Vagina (tissue), 2 donors: ENCODE measurements around the gene DET1. TPM values are rescaled to one million over a fixed set of nuclear protein-coding genes. Genes with fewer than 3 reads are reported as not detected.

Experiments
- DNase-seq, 2 donors: peaks; one replicate each; pipeline ENCODE4 v3.0.0-alpha.2; 2017; ENCODE audit errors: extremely low spot score in 2 of 2
- H3K27ac ChIP-seq: fragments of 200-600 bp; sonication (generic); one replicate; pipeline ENCODE4 v1.5.1; 2019
- H3K27me3 ChIP-seq: fragments of 200-600 bp; sonication (generic); one replicate; pipeline ENCODE4 v1.5.1; 2019
- H3K36me3 ChIP-seq, 2 donors: fragments of 200-600 bp; sonication (generic); one replicate each; pipeline ENCODE4 v1.5.1; 2017 to 2019
- H3K4me1 ChIP-seq: fragments of 200-600 bp; sonication (generic); one replicate; pipeline ENCODE4 v1.5.1; 2019
- H3K4me3 ChIP-seq, 2 donors: fragments of 200-600 bp; sonication (generic); 1 replicate in 1 of 2; 2 replicates in 1 of 2; pipeline ENCODE4 v1.5.1; 2016 to 2019
- H3K9me3 ChIP-seq: fragments of 200-600 bp; sonication (generic); one replicate; pipeline ENCODE4 v1.5.1; 2019
- POLR2A ChIP-seq, 2 donors: fragments of 450-650 bp; IDR thresholded peaks; one replicate each; pipeline ENCODE4 v1.6.1; 2017; ENCODE audit warnings: antibody characterized with exemption in 2 of 2, mild to moderate bottlenecking in 2 of 2, moderate library complexity in 2 of 2
- POLR2AphosphoS5 ChIP-seq, 2 donors: sonication (generic); formaldehyde crosslinking; IDR thresholded peaks; one replicate each; pipeline ENCODE4 v1.9.0; 2017; ENCODE audit warnings: antibody characterized with exemption in 2 of 2, mild to moderate bottlenecking in 2 of 2, low read depth in 1 of 2; ENCODE audit not compliant: insufficient read depth in 1 of 2
- intact Hi-C: fragments of 100-400 bp; cut with DNase I; formaldehyde crosslinking; loops from one replicate; pipeline ENCODE4 v1.15.1; 2023
- small RNA-seq: library from RNA; depleted of rRNA; stranded (forward); fragments of <200 nt; gene quantifications from one replicate; pipeline ENCODE3, GENCODE V24; 2016
- total RNA-seq: library from RNA; depleted of rRNA; stranded (reverse); fragments of >200 nt; gene quantifications from one replicate; pipeline ENCODE4 v1.2.3, GENCODE V29; 2016
- TF ChIP-seq, protein P1 (sequence below), 3 experiments: fragments of 450-650 bp in 2 of 3; fragments of 200-600 bp in 1 of 3; sonication (generic) in 1 of 3; IDR thresholded peaks; one replicate each; pipeline ENCODE4 v1.5.1; 2017 to 2019; ENCODE audit warnings: antibody characterized with exemption in 3 of 3, mild to moderate bottlenecking in 2 of 3, moderate library complexity in 2 of 3

Gene DET1
- total RNA-seq, 1 donor from 2014 or later: 5.6 TPM

DNA sequence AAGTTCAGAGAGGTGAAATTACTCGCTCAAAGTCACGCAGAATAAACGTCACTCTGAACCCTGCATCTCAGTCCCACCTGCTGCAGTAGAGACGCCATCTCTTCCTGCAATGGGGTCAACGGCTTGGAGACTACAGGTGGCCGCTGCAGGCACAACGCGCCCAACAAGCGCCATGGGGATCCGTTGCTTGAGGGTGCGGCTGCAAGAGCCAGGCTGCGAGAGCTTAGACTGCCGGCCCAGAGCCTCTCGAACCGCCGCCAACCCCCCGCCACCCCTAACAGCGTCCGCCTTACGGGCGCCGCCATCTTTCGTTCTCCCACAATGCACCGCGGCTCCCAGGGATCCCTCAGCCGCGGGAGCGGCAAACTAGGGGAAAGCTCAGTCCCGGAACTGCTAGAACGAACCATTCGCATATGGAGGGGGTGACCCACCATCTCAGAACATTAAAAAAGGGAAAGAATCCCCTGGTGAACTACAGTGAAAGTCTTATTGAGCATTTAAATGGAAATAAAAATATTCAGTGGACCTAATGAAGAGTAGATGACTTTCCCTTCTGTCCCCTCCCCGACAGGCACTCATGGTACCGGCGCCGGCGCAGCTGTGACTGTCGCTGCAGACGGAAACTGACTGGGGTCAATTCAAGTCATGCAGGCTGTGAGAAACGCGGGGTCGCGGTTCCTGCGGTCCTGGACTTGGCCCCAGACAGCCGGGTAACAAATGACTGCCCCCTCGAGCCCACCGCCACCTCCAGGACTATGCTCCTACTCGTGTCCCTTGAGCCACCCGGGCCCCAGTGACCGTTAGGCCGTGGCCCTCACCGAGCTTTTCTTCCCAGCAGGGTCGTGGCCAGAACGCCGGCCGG is 79.2 kb downstream of the DET1 start, which contains the start of the genes MRPL46 and MRPS11:
Gene MRPL46 (minus strand): TSS at position 316 of the 862 bp plus-strand sequence. CDS start 11 bp downstream, at position 305.
Gene MRPS11 (plus strand): TSS at position 636 of the 862 bp plus-strand sequence. CDS start 10 bp downstream, at position 646.
- peak in 1 of 2 donors; percentile 90 for DNase-seq
- Histone ChIP-seq H3K9me3 (no peaks in the 10 kb centered on the region), H3K36me3 (peaks cover 0 to 26% of the 10 kb centered on the region in 2 donors), H3K27me3 (no peaks in the 10 kb centered on the region), H3K27ac (peak within 1 kb of the TSS; percentile 87), H3K4me1 (peaks cover 25% of the 10 kb centered on the region), H3K4me3 (peak within 1 kb of the TSS; percentile 67 to 74)
- TF ChIP-seq, protein P1, sequence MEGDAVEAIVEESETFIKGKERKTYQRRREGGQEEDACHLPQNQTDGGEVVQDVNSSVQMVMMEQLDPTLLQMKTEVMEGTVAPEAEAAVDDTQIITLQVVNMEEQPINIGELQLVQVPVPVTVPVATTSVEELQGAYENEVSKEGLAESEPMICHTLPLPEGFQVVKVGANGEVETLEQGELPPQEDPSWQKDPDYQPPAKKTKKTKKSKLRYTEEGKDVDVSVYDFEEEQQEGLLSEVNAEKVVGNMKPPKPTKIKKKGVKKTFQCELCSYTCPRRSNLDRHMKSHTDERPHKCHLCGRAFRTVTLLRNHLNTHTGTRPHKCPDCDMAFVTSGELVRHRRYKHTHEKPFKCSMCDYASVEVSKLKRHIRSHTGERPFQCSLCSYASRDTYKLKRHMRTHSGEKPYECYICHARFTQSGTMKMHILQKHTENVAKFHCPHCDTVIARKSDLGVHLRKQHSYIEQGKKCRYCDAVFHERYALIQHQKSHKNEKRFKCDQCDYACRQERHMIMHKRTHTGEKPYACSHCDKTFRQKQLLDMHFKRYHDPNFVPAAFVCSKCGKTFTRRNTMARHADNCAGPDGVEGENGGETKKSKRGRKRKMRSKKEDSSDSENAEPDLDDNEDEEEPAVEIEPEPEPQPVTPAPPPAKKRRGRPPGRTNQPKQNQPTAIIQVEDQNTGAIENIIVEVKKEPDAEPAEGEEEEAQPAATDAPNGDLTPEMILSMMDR (IDR thresholded peaks at IDR 0.05): no peak
- no peak for TF ChIP-seq POLR2A (IDR thresholded peaks at IDR 0.05)
- TF ChIP-seq POLR2AphosphoS5 (IDR thresholded peaks at IDR 0.05; ENCODE audit: insufficient read depth in 1 of 2, low read depth in 1 of 2): peak; percentile 83 to 98
- intact Hi-C loops: no loop called here

GRCh38 chr15:88465633-88466224 is 80.8 kb downstream of the DET1 start:
- DNase-seq: peak in 1 of 2 donors; percentile 25
- no peak overlapping the region for H3K4me3 ChIP-seq

GRCh38 chr15:88463870-88464532 is 82.5 kb downstream of the DET1 start:
- DNase-seq: peak in 1 of 2 donors; percentile 22
- Histone ChIP-seq H3K4me3 (no peak overlapping the region), H3K36me3 (peaks cover 4 to 48% of the 10 kb centered on the region in 2 donors), H3K9me3 (no peaks in the 10 kb centered on the region), H3K27ac (no peak overlapping the region), H3K4me1 (peaks cover 25% of the 10 kb centered on the region), H3K27me3 (no peaks in the 10 kb centered on the region)
- TF ChIP-seq POLR2A (IDR thresholded peaks at IDR 0.05): no peak
- TF ChIP-seq, protein P1 (IDR thresholded peaks at IDR 0.05): no peak
- TF ChIP-seq POLR2AphosphoS5 (IDR thresholded peaks at IDR 0.05; ENCODE audit: insufficient read depth in 1 of 2, low read depth in 1 of 2): no peak
- intact Hi-C loops: no loop called here

More at GRCh38 chr15:88465633-88466224, 80.8 kb downstream of the DET1 start:
- Histone ChIP-seq H3K4me1 (peaks cover 25% of the 10 kb centered on the region), H3K9me3 (no peaks in the 10 kb centered on the region), H3K36me3 (peaks cover 4 to 35% of the 10 kb centered on the region in 2 donors), H3K27me3 (no peaks in the 10 kb centered on the region), H3K27ac (no peak overlapping the region)
- TF ChIP-seq POLR2A (IDR thresholded peaks at IDR 0.05): no peak
- intact Hi-C loops: no loop called here

Small RNAs within 50 kb of the gene (small RNA-seq; reads per million reads assigned to genes)
- gene AC013489.2: not detected

Other genes with a start within 250 kb of the DET1 start
- 17.4 TPM for gene MRPL46, start 79.3 kb downstream of the DET1 start, total RNA-seq
- 27.5 TPM for gene MRPS11, start 79.0 kb downstream of the DET1 start, total RNA-seq
- gene AEN, start 74.7 kb upstream of the DET1 start, total RNA-seq: 18.4 TPM
- 15.7 TPM for gene ISG20, start 92.3 kb upstream of the DET1 start, total RNA-seq